ENCODE results near the gene AGPAT3.
"Not testable (repeated sequence)": the region's sequence is repeated elsewhere in the genome, so short reads cannot be mapped to it uniquely, and the experiment has no call there.

AGPAT3 gene

GRCh38 chr21:43835050-43835449 lies 30.0 kb upstream of the AGPAT3 start:
- DNase-seq = no peak

- DNase-seq = no peak
Measured at GRCh38 chr21:43835861-43836260, 29.2 kb upstream of the AGPAT3 start.

GRCh38 chr21:43836616-43837015 lies 28.4 kb upstream of the AGPAT3 start:
- no peak for DNase-seq

GRCh38 chr21:43840259-43840658 lies 24.8 kb upstream of the AGPAT3 start:
- no peak for DNase-seq

- DNase-seq = no peak
Measured at GRCh38 chr21:43842742-43843141, 22.3 kb upstream of the AGPAT3 start.

- DNase-seq = not testable (repeated sequence)
Measured at GRCh38 chr21:43844906-43845305, 20.1 kb upstream of the AGPAT3 start.

- no peak for DNase-seq
Measured at GRCh38 chr21:43845386-43845785, 19.6 kb upstream of the AGPAT3 start.

GRCh38 chr21:43846430-43846829 lies 18.6 kb upstream of the AGPAT3 start:
- no peak for DNase-seq

GRCh38 chr21:43847301-43847700 lies 17.7 kb upstream of the AGPAT3 start:
- no peak for DNase-seq

GRCh38 chr21:43848771-43849170 lies 16.3 kb upstream of the AGPAT3 start:
- no peak for DNase-seq

- no peak for DNase-seq
Measured at GRCh38 chr21:43849532-43850299, 15.3 kb upstream of the AGPAT3 start.

- DNase-seq = no peak
Measured at GRCh38 chr21:43850728-43851295, 14.2 kb upstream of the AGPAT3 start.

GRCh38 chr21:43851593-43851992 lies 13.4 kb upstream of the AGPAT3 start:
- no peak for DNase-seq

GRCh38 chr21:43853851-43854772 lies 10.9 kb upstream of the AGPAT3 start:
- no peak for DNase-seq

GRCh38 chr21:43854773-43855633 lies 10.0 kb upstream of the AGPAT3 start:
- no peak for DNase-seq

GRCh38 chr21:43855955-43856354 lies 9.1 kb upstream of the AGPAT3 start:
- no peak for DNase-seq

- DNase-seq = no peak
Measured at GRCh38 chr21:43858806-43859648, 6.0 kb upstream of the AGPAT3 start.

- DNase-seq = no peak
Measured at GRCh38 chr21:43859747-43860214, 5.2 kb upstream of the AGPAT3 start.

- no peak for DNase-seq
Measured at GRCh38 chr21:43861706-43862105, 3.3 kb upstream of the AGPAT3 start.

- DNase-seq = peak; percentile 59
Measured at GRCh38 chr21:43864313-43864961, 586 bp upstream of the AGPAT3 start.

All from right forelimb (tissue), 1 donor.